Transverse colon (tissue), 4 donors: ENCODE measurements around the gene FUOM. TPM values are rescaled to one million over a fixed set of nuclear protein-coding genes. Genes with fewer than 3 reads are reported as not detected.

ENCODE experiments used
- DNase-seq: peaks from one replicate; pipeline ENCODE4 v3.0.0-alpha.2; 2019
- H3K27ac ChIP-seq, 4 donors: fragments of 200-600 bp; sonication (generic); 2 replicates each; pipeline ENCODE4 v1.5.1; 2016 to 2018; ENCODE audit warnings: inconsistent platforms in 4 of 4
- H3K27me3 ChIP-seq: fragments of 200-600 bp; sonication (generic); 2 replicates; pipeline ENCODE4 v1.5.1; 2017; ENCODE audit warnings: inconsistent platforms
- H3K36me3 ChIP-seq, 4 donors: fragments of 200-600 bp; sonication (generic); 2 replicates each; pipeline ENCODE4 v1.5.1; 2017 to 2019; ENCODE audit warnings: inconsistent platforms in 4 of 4
- H3K4me1 ChIP-seq, 4 donors: fragments of 200-600 bp; sonication (generic); 2 replicates each; pipeline ENCODE4 v1.5.1; 2017 to 2020; ENCODE audit warnings: inconsistent platforms in 4 of 4
- H3K4me3 ChIP-seq, 4 donors: fragments of 200-600 bp; sonication (generic); 1 replicate in 1 of 4; 2 replicates in 3 of 4; pipeline versions ENCODE4 v1.5.1 to v1.6.1; 2017 to 2019; ENCODE audit warnings: inconsistent platforms in 4 of 4
- H3K9me3 ChIP-seq, 2 donors: fragments of 200-600 bp; sonication (generic); 2 replicates each; pipeline ENCODE4 v1.5.1; 2017 to 2019; ENCODE audit warnings: inconsistent platforms in 2 of 2
- EP300 ChIP-seq: sonication (generic); formaldehyde crosslinking; IDR thresholded peaks from one replicate; pipeline ENCODE4 v1.6.1; 2017; ENCODE audit warnings: antibody characterized with exemption, low read depth
- POLR2A ChIP-seq: fragments of 450-650 bp; IDR thresholded peaks from one replicate; pipeline ENCODE4 v1.6.1; 2016; ENCODE audit warnings: antibody characterized with exemption, mild to moderate bottlenecking, moderate library complexity
- POLR2AphosphoS5 ChIP-seq, 3 donors: sonication (generic); formaldehyde crosslinking; IDR thresholded peaks; one replicate each; pipeline ENCODE4 v1.6.1; 2016; ENCODE audit warnings: antibody characterized with exemption in 3 of 3
- WGBS, 2 donors: methylation state at CpG; one replicate each; pipeline ENCODE4 v1.1.5; 2018; ENCODE audit warnings: low coverage in 1 of 2; 5-methylcytosine and 5-hydroxymethylcytosine counted together
- in situ Hi-C, 4 donors: fragments of 200-750 bp; cut with MboI; loops; one replicate each; pipeline versions ENCODE4 v1.15.0 to v1.15.1; 2017; ENCODE audit warnings: low sequenced_read_pairs in 3 of 4, low pct_ligation_motif_present in 1 of 4, low pct_unique_long_range_greater_than_20kb in 1 of 4
- intact Hi-C: fragments of 100-400 bp; cut with DNase I; formaldehyde crosslinking; loops from one replicate; pipeline ENCODE4 v1.15.1; 2023; ENCODE audit warnings: low total_unique reads
- total RNA-seq, 4 donors: library from RNA; depleted of rRNA; stranded (reverse); fragments of >200 nt; gene quantifications; one replicate each; pipeline ENCODE4 v1.1.0, GENCODE V29; 2016
- TF ChIP-seq, protein P1 (sequence below), 5 experiments: fragments of 200-600 bp in 3 of 5; fragments of 450-650 bp in 2 of 5; sonication (generic) in 3 of 5; IDR thresholded peaks; 1 replicate in 2 of 5; 2 replicates in 3 of 5; pipeline ENCODE4 v1.5.1; 2016 to 2017; ENCODE audit warnings: antibody characterized with exemption in 5 of 5, inconsistent platforms in 3 of 5, mild to moderate bottlenecking in 2 of 5, moderate library complexity in 1 of 5

FUOM gene
- total RNA-seq, 4 donors from 2014 or later, result 1.2 to 43.3 (median 28.8) TPM

DNA sequence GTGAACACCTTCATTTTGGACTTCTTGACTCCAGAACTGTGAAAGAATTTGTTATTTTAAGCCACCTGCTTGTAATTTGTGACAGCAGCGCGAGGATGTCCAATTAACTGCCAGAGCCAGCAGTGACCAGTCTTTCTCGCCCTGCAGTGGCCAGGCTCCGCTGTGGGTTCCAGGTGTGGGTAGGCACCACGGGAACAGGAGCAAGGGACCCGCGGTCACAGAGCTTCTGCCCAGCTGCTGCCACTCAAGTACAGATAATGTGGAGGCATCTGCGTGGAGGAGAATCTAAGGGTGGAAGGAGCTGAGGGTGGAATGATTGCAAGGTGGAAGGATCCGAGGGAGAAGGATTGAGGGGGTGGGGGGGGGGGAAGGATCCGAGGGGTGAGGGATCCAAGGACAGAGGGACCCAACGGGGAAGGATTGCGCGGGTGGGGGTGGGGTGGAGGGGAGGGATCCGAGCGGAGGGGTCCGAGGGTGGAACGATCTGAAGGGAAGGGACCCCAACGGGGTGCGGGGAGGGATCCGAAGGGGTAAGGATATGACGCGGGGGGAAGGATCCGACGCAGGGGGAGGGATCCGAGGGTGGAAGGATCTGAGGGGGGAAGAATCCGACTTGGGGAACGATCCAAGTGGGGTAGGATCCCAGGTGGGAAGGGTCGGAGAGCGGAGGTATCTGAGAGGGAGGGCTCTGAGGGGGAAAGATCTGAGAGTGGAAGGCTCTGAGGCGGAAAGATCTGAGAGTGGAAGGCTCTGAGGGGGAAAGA, 24.7 kb downstream of the FUOM start:
- intact Hi-C loops (no loop called here), in situ Hi-C loops (no loop called here)
- Histone ChIP-seq H3K27ac (no peak overlapping the region), H3K9me3 (no peaks in the 10 kb centered on the region), H3K4me3 (no peak overlapping the region), H3K36me3 (no peaks in the 10 kb centered on the region), H3K27me3 (peaks cover 78% of the 10 kb centered on the region), H3K4me1 (peaks cover 14 to 29% (median 25%) of the 10 kb centered on the region in 4 donors)
- no peak for DNase-seq
- WGBS, 2 donors, result 80 to 84% methylated on average over 14 to 30 of the region's 30 CpGs
- TF ChIP-seq EP300 (no peak), POLR2AphosphoS5 (IDR thresholded peaks at IDR 0.05) (no peak), POLR2A (no peak)
- TF ChIP-seq, protein P1, sequence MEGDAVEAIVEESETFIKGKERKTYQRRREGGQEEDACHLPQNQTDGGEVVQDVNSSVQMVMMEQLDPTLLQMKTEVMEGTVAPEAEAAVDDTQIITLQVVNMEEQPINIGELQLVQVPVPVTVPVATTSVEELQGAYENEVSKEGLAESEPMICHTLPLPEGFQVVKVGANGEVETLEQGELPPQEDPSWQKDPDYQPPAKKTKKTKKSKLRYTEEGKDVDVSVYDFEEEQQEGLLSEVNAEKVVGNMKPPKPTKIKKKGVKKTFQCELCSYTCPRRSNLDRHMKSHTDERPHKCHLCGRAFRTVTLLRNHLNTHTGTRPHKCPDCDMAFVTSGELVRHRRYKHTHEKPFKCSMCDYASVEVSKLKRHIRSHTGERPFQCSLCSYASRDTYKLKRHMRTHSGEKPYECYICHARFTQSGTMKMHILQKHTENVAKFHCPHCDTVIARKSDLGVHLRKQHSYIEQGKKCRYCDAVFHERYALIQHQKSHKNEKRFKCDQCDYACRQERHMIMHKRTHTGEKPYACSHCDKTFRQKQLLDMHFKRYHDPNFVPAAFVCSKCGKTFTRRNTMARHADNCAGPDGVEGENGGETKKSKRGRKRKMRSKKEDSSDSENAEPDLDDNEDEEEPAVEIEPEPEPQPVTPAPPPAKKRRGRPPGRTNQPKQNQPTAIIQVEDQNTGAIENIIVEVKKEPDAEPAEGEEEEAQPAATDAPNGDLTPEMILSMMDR (IDR thresholded peaks at IDR 0.05), result no peak

DNA sequence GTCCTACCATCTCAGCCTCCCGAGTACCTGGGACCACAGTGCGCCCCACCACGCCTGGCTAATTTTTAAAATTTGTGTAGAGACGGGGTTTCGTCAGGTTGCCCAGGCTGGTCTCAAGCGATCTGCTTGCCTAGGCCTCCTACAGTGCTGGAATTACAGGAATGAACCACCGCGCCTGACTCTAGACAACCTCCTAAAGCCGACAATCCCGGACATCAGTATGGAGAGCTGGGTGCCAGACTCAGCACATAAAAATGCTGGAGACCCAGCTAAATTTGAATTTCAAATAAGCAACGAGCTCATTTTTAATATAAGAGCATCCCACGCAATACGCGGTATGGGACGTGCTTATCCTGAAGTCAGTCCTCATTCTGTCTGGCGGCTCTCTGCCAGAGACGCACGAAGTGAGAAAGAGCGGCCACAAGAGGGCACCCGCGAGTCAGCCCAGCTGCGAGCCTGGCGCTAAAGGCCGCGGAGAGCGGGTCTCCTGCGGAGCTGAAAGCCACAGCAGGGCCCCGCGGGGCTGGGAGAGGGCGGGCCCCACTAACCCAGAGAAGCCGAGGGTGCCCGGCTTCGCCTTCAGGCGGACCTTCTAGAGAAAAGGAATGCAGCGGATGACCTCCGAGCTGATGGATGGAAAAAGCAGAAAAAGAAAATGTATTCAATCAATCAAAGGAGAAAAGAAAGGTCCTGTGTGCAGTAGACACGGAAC, 28.2 kb downstream of the FUOM start:
- intact Hi-C loops (no loop called here), in situ Hi-C loops (loop anchor here in 1 of 4 donors (10.0 kb wide), 1 partner anchor 185 kb away; no protein-coding TSS in a partner anchor)
- Histone ChIP-seq H3K27me3 (peaks cover 82% of the 10 kb centered on the region), H3K4me1 (peaks cover 12 to 24% (median 20%) of the 10 kb centered on the region in 4 donors), H3K36me3 (no peaks in the 10 kb centered on the region), H3K9me3 (no peaks in the 10 kb centered on the region), H3K27ac (no peak overlapping the region), H3K4me3 (peak overlapping the region in 3 of 4 donors; percentile 23 to 42 (median 24))
- 0 to 12% methylated on average over 1 to 37 of the region's 37 CpGs for WGBS, 2 donors
- no peak for TF ChIP-seq POLR2AphosphoS5 (IDR thresholded peaks at IDR 0.05)
- TF ChIP-seq, protein P1 (IDR thresholded peaks at IDR 0.05), result peak; percentile 85 to 97 (median 97)
- peak; percentile 89 for DNase-seq

DNA sequence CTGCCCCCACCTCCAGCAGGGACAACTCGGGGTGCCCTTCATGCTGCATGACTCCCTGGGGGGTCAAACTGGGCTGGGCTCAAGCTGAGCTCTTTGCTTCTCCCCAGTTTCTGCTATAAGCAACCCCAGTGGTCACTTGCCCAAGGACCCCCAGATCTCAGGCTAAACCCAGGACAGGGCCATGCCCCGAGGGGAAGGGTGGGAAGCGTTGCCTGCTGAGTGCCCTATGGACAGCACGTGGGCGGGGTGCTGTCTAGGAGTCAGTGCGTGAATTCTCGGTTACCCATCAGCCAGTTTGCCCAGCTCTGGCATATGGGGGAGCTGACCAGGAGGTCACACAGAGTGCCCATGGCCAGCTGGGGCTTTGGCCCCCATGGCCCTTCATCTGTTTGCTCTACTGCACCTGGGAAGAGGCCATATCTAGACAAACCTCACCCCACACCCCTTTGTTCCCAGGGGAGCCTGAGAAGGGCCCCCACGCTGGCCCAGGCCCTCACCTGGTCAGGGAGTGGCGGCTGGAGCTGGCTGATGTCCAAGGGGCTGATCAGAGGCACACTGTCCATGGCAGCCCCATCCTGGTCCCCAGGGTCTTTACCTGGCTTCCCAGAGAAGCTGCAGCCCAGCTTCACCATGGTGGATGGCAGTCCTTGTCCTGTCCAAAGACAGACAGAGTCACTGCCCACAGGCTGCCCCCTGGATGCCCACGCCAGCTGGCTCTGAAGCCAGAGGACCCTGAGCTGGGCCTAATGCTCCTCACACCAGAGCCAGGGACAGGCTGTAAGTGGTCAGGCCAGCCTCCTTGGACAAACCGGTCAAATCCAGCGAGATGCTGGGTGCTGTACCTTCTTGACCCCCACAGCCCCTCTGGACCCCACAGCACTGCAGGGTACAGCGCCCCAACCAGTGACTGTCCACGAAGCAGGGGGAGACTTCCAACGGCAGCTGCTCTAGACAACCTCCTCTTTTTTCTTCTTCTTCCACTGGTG, 29.2 kb downstream of the FUOM start:
- in situ Hi-C loops (loop anchor here in 1 of 4 donors (10.0 kb wide), 1 partner anchor 184 kb away; no protein-coding TSS in a partner anchor), intact Hi-C loops (no loop called here)
- Histone ChIP-seq H3K9me3 (no peaks in the 10 kb centered on the region), H3K27ac (no peak overlapping the region), H3K27me3 (peaks cover 79% of the 10 kb centered on the region), H3K4me3 (no peak overlapping the region), H3K4me1 (peaks cover 12 to 25% (median 23%) of the 10 kb centered on the region in 4 donors), H3K36me3 (no peaks in the 10 kb centered on the region)
- 70 to 82% methylated on average over 3 to 15 of the region's 15 CpGs for WGBS, 2 donors
- no peak for TF ChIP-seq POLR2AphosphoS5 (IDR thresholded peaks at IDR 0.05)
- no peak for TF ChIP-seq POLR2A
- TF ChIP-seq, protein P1 (IDR thresholded peaks at IDR 0.05), result no peak
- TF ChIP-seq EP300, result no peak
- no peak for DNase-seq
